Measurements from ENCODE around the gene TP53I11.

TP53I11 gene

GRCh38 chr11:44938066-44938691, 12.5 kb downstream of the TP53I11 start:
- DNase-seq = no peak

GRCh38 chr11:44936951-44937543, 13.6 kb downstream of the TP53I11 start:
- DNase-seq = no peak

- no peak for DNase-seq
These were observed 14.2 kb downstream of the TP53I11 start for GRCh38 chr11:44936525-44936924.

GRCh38 chr11:44934735-44935250, 15.9 kb downstream of the TP53I11 start:
- no peak for DNase-seq

- DNase-seq = no peak
These were observed 16.6 kb downstream of the TP53I11 start for GRCh38 chr11:44934110-44934509.

GRCh38 chr11:44931466-44931865, 19.2 kb downstream of the TP53I11 start:
- DNase-seq = no peak

GRCh38 chr11:44930588-44931302, 19.9 kb downstream of the TP53I11 start:
- DNase-seq = no peak

GRCh38 chr11:44928816-44929215, 21.9 kb downstream of the TP53I11 start:
- DNase-seq = no peak

- no peak for DNase-seq
These were observed 22.5 kb downstream of the TP53I11 start for GRCh38 chr11:44928144-44928543.

GRCh38 chr11:44927174-44927661, 23.5 kb downstream of the TP53I11 start:
- no peak for DNase-seq

- no peak for DNase-seq
These were observed 24.6 kb downstream of the TP53I11 start for GRCh38 chr11:44926036-44926435.

- DNase-seq = no peak
These were observed 26.9 kb downstream of the TP53I11 start for GRCh38 chr11:44923806-44924205.

GRCh38 chr11:44923115-44923514, 27.6 kb downstream of the TP53I11 start:
- DNase-seq = no peak

- DNase-seq = no peak
These were observed 30.2 kb downstream of the TP53I11 start for GRCh38 chr11:44920451-44920850.

GRCh38 chr11:44917741-44918140, 32.9 kb downstream of the TP53I11 start:
- DNase-seq = no peak

- no peak for DNase-seq
These were observed 33.8 kb downstream of the TP53I11 start for GRCh38 chr11:44916801-44917385.

- no peak for DNase-seq
These were observed 34.4 kb downstream of the TP53I11 start for GRCh38 chr11:44916331-44916730.

GRCh38 chr11:44915621-44916020, 35.1 kb downstream of the TP53I11 start:
- DNase-seq = no peak

- DNase-seq = no peak
These were observed 35.7 kb downstream of the TP53I11 start for GRCh38 chr11:44915004-44915403.

GRCh38 chr11:44914105-44914504, 36.6 kb downstream of the TP53I11 start:
- DNase-seq = no peak

GRCh38 chr11:44913502-44913901, 37.2 kb downstream of the TP53I11 start:
- no peak for DNase-seq

- DNase-seq = no peak
These were observed 38.3 kb downstream of the TP53I11 start for GRCh38 chr11:44912270-44912987.

Measured in NCI-H1417 treated with DMSO at 0.1 percent for 48 hours (cell line).